ENCODE data around the gene ACACA. TPM values are rescaled to one million over a fixed set of nuclear protein-coding genes. Genes with fewer than 3 reads are reported as not detected.
"Not testable (repeated sequence)": the region's sequence is repeated elsewhere in the genome, so short reads cannot be mapped to it uniquely, and the experiment has no call there.

The ACACA gene
- total RNA-seq, 1 experiment from 2014 or later: 33.7 TPM

GRCh38 chr17:37393352-37393751 lies 13.3 kb downstream of the ACACA start:
- no peak for DNase-seq (ENCODE audit: low read depth)

- DNase-seq (ENCODE audit: low read depth): peak; percentile 83
Observed at GRCh38 chr17:37392024-37392590, 14.5 kb downstream of the ACACA start.

GRCh38 chr17:37391146-37391545 lies 15.5 kb downstream of the ACACA start:
- DNase-seq (ENCODE audit: low read depth): no peak

GRCh38 chr17:37389160-37389559 lies 17.5 kb downstream of the ACACA start:
- DNase-seq (ENCODE audit: low read depth): no peak

- peak; percentile 52 for DNase-seq (ENCODE audit: low read depth)
Observed at GRCh38 chr17:37388266-37388665, 18.4 kb downstream of the ACACA start.

GRCh38 chr17:37386462-37386861 lies 20.2 kb downstream of the ACACA start:
- no peak for DNase-seq (ENCODE audit: low read depth)

GRCh38 chr17:37385474-37385990 lies 21.1 kb downstream of the ACACA start:
- no peak for DNase-seq (ENCODE audit: low read depth)

- DNase-seq (ENCODE audit: low read depth): no peak
Observed at GRCh38 chr17:37384560-37385149, 22.0 kb downstream of the ACACA start.

GRCh38 chr17:37382056-37382455 lies 24.6 kb downstream of the ACACA start:
- no peak for DNase-seq (ENCODE audit: low read depth)

GRCh38 chr17:37375706-37376105 lies 30.9 kb downstream of the ACACA start, which contains the start of gene C17orf78:
C17orf78 (plus strand) TSS chr17:37375985; CDS start chr17:37376093, 108 bp downstream.
- no peak for DNase-seq (ENCODE audit: low read depth)

- DNase-seq (ENCODE audit: low read depth): peak; percentile 84
Observed at GRCh38 chr17:37373530-37374159, 33.0 kb downstream of the ACACA start.

- DNase-seq (ENCODE audit: low read depth): no peak
Observed at GRCh38 chr17:37368577-37368976, 38.1 kb downstream of the ACACA start.

GRCh38 chr17:37365589-37365988 lies 41.0 kb downstream of the ACACA start:
- DNase-seq (ENCODE audit: low read depth): no peak

- no peak for DNase-seq (ENCODE audit: low read depth)
Observed at GRCh38 chr17:37361543-37361942, 45.1 kb downstream of the ACACA start.

GRCh38 chr17:37360632-37361031 lies 46.0 kb downstream of the ACACA start:
- no peak for DNase-seq (ENCODE audit: low read depth)

- no peak for DNase-seq (ENCODE audit: low read depth)
Observed at GRCh38 chr17:37359682-37360188, 46.9 kb downstream of the ACACA start.

GRCh38 chr17:37358830-37359681 lies 47.6 kb downstream of the ACACA start:
- DNase-seq (ENCODE audit: low read depth): peak; percentile 95

- DNase-seq (ENCODE audit: low read depth): peak; percentile 71
Observed at GRCh38 chr17:37358098-37358829, 48.4 kb downstream of the ACACA start.

GRCh38 chr17:37356796-37357569 lies 49.7 kb downstream of the ACACA start:
- DNase-seq (ENCODE audit: low read depth): not testable (repeated sequence)

- DNase-seq (ENCODE audit: low read depth): not testable (repeated sequence)
Observed at GRCh38 chr17:37346863-37347402, 59.7 kb downstream of the ACACA start.

Data from M059J (cell line).